ENCODE results near the gene SLPI. TPM values are rescaled to one million over a fixed set of nuclear protein-coding genes. Genes with fewer than 3 reads are reported as not detected.

The SLPI gene
- total RNA-seq, 1 experiment from 2014 or later: 5.4 TPM

GRCh38 chr20:45290677-45291355 is 36.5 kb upstream of the SLPI start (continued):
- TF ChIP-seq ZBTB33 (IDR thresholded peaks at IDR 0.05; ENCODE audit: extremely low read depth, insufficient replicate concordance, low read length) (no peak), CEBPB (IDR thresholded peaks at IDR 0.05; ENCODE audit: low read depth) (no peak)

- Histone ChIP-seq H3K27ac (ENCODE audit: low read depth, low read length) (no peak overlapping the region), H3K79me2 (ENCODE audit: insufficient read depth, low read length) (no peaks in the 10 kb centered on the region), H4K20me1 (ENCODE audit: insufficient read depth) (no peaks in the 10 kb centered on the region), H3K9me2 (ENCODE audit: insufficient read depth) (no peaks in the 10 kb centered on the region), H3K9me3 (ENCODE audit: control insufficient read depth in 1 of 2, insufficient read depth in 1 of 2, low read depth in 1 of 2, low read length in 2 of 2) (peaks cover 0 to 3% of the 10 kb centered on the region in 2 experiments; a peak in 1 of 4 replicates), H2AFZ (ENCODE audit: low read depth, low read length, poor library complexity, severe bottlenecking) (peak overlapping the region; percentile 46), H3K36me3 (ENCODE audit: control insufficient read depth in 1 of 2, insufficient read depth in 2 of 2, low read length in 2 of 2) (no peaks in the 10 kb centered on the region), H3K4me3 (replicated peaks in 1 of 2; ENCODE audit: low read depth in 1 of 2, low read length in 2 of 2) (no peak overlapping the region), H3K9ac (ENCODE audit: low read length) (no peak overlapping the region), H3K27me3 (ENCODE audit: insufficient read depth, low read length) (no peaks in the 10 kb centered on the region), H3K4me1 (ENCODE audit: control insufficient read depth in 1 of 2, insufficient read depth in 2 of 2, low read length in 2 of 2) (peaks cover 0 to 12% of the 10 kb centered on the region in 2 experiments; a peak in 2 of 4 replicates), H3K4me2 (ENCODE audit: low read length) (no peak overlapping the region)
- no TSS peak for BruUV-seq (replicated peaks)
- ChIA-PET POLR2A (interaction anchor here (1.3 kb wide), 1 partner anchor 11 kb away, joined by 3 read pairs; no protein-coding TSS in a partner anchor), CTCF (interaction anchor here (0.7 to 5.4 kb wide), 15 partner anchors 10 to 542 kb away, joined by 3 to 30 read pairs (median 4); no protein-coding TSS in a partner anchor), RAD21 (ENCODE audit: low non-redundant PET in 1 of 2, low total read pairs in 2 of 2, uncharacterized antibody in 2 of 2, unreplicated experiment in 2 of 2) (interaction anchor here (0.5 to 1.9 kb wide), 5 partner anchors 151 to 278 kb away, joined by 3 to 9 read pairs (median 5); no protein-coding TSS in a partner anchor)
- ATAC-seq (no peak), DNase-seq (ENCODE audit: low read depth, low spot score) (no peak)
- TF ChIP-seq ELF1 (IDR thresholded peaks at IDR 0.05; ENCODE audit: borderline replicate concordance, low read depth) (no peak), ATF3 (IDR thresholded peaks at IDR 0.05) (no peak), POLR2A (IDR thresholded peaks at IDR 0.05; ENCODE audit: borderline replicate concordance, extremely low read depth, insufficient read depth, insufficient read length) (no peak), YY1 (IDR thresholded peaks at IDR 0.05; ENCODE audit: extremely low read depth, insufficient replicate concordance, low read depth, low read length) (no peak), CBX3 (IDR thresholded peaks at IDR 0.05; ENCODE audit: low read depth) (no peak), CTCF (IDR thresholded peaks at IDR 0.05 in 2 of 3, conservative IDR thresholded peaks at IDR 0.05 in 1 of 3; ENCODE audit: borderline replicate concordance in 1 of 3, insufficient read depth in 1 of 3, low read depth in 2 of 3, low read length in 2 of 3) (no peak), FOSL1 (IDR thresholded peaks at IDR 0.05; ENCODE audit: low read depth) (no peak), EGR1 (IDR thresholded peaks at IDR 0.05; ENCODE audit: low read depth) (no peak)
- intact Hi-C loops (cut with micrococcal nuclease): loop anchor here (2.0 kb wide), 3 partner anchors 151 to 279 kb away; no protein-coding TSS in a partner anchor
Measured at GRCh38 chr20:45289942-45290676, 35.7 kb upstream of the SLPI start.

All from HCT116 (cell line).